GM04503 (cell line): ENCODE measurements around the gene GIMAP1.

Experiments used
- DNase-seq: peaks from one replicate; pipeline ENCODE4 v3.0.0-alpha.2; 2012; ENCODE audit warnings: low read depth

GIMAP1 gene

DNA sequence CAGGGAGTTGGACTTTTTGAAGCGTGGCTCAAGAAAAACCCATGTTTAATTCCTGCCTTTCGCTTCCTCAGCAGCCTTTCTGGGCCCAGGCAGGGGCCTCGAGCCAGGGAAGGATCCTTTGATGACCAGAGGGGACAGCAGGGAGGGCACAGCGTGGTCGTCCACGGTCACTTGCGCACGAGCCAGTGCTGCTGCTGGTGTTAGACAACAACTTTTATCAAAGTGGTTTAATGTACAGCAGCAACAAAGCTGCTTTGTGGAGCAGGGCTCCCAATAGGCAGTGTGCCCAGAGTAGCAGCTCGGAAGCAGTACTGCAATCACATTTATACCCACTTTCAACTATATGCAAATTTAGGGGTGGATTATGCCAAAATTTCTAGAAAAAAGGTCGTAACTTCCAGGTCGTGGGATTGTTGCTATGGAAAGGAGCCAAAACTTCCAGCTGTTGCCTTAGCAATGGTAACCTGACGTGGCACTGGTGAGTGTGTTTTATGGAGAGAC, 6.1 kb downstream of the GIMAP1 start:
- no peak for DNase-seq

DNA sequence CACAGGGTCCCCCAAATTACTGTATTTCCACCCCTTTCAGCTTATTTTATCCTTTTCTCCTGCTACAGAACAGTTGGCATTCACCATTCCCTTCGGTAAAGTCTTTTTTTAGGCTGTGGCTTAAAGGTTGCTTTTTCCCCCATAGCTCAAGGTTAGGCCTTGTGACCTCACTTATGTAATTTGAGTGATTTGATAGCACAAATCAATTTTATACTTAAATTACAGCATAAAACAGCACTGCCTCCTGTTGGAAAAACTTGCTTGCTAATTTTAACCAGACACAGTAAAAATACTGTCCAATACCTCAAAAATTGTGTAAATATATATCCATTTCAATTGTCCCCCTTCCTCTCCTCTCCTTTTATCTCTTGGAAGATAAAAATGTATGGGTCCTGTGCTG, 7.1 kb downstream of the GIMAP1 start:
- DNase-seq: no peak

DNA sequence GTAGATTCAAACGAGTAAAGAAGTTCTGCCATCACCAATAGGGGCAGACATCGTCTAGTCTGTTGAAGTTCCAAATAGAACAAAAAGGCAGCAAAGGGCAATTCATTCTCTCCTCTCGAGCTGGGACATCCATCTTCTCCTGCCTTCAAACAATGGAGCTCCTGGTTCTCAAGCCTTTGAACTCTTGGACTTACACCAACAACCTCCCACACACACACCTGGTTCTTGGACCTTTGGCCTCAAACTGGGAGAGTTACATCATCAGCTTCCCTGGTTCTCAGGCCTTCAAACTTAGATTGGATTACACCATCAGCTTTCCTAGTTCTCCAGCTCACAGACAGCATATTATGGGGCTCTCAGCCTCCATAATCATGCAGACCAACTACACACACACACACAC, 11.0 kb downstream of the GIMAP1 start:
- DNase-seq: no peak

GRCh38 chr7:150728011-150728410, 11.6 kb downstream of the GIMAP1 start:
- no peak for DNase-seq

DNA sequence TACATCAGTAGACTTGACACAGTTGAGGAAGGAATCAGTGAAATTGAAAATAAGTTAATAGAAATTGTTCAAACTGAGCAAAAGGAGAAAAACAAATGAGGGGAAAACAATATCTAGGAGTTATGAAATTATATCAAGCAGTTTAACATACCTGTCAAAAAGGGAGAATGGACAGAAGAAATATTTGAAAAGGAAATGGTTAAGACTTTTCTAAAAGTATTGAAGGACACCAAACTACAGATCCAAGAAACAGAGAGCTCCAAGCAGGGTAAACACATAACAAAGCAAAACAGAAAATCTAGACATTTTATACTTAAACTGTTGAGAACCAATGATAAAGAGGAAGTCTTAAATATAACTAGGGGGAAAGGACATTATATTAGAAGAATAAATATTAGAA, 12.2 kb downstream of the GIMAP1 start:
- no peak for DNase-seq

- no peak for DNase-seq
Measured at GRCh38 chr7:150731916-150732315, 15.5 kb downstream of the GIMAP1 start.

DNA sequence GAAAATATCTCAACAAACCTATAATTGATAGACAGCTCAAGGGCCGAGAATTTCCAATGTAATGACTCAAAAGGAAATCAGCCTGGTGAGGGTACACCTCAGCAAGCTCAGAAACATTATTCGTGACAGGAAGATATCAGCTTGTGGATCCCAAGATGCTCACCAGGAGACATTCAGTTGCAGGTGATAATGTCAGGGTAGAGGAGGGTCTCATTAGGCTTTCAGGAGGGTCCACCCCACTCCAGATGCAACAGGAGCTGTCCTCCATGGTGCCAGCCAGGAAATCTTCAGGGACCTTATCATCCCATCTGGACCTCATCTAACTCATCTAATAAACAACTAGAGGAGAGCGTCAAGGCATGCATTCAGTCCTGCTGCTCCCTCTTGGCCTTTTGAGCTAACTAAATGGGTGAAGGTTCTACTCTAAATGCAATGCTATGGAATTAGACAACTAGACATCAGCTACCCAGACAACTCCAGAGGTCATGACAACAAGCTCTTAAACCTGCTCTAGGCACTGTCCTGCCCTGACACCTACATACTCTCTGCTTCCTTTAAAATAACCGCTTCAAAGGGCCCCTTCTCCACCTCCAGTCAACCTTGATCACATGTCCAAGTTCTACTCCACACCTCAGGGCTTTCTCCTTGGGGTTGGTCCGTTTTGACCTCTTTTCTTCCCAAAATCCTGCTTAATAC, 16.5 kb downstream of the GIMAP1 start:
- no peak for DNase-seq

DNA sequence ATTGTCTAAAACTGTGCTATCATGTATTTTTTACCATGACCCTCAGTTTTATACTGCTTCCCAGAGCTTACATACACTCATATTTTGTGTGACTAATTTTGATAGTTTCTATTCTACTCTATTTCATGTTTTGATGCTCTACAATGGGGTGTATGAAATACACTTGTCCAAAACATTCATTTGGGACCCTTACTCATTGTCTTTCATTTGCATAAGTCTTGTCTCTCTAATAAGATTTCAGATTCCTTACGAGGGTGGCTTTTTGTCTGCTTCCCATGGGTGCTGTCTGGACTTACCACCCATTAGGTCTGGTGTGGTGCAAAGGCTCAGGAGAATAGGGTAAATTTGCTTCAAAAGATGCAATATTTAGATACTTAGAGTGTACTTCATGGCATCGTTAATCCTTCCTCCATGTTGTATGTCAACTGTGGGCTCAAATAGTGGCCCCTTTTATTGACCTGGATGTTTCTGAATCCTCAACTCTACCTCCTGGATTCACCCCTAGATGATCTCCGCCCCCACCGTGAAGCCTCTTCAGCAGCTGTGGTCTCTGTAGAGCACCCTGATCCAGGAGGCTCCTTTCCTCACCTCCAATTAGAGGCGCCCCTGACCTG, 17.2 kb downstream of the GIMAP1 start:
- no peak for DNase-seq

- no peak for DNase-seq
Measured at GRCh38 chr7:150734254-150734653, 17.8 kb downstream of the GIMAP1 start.

DNA sequence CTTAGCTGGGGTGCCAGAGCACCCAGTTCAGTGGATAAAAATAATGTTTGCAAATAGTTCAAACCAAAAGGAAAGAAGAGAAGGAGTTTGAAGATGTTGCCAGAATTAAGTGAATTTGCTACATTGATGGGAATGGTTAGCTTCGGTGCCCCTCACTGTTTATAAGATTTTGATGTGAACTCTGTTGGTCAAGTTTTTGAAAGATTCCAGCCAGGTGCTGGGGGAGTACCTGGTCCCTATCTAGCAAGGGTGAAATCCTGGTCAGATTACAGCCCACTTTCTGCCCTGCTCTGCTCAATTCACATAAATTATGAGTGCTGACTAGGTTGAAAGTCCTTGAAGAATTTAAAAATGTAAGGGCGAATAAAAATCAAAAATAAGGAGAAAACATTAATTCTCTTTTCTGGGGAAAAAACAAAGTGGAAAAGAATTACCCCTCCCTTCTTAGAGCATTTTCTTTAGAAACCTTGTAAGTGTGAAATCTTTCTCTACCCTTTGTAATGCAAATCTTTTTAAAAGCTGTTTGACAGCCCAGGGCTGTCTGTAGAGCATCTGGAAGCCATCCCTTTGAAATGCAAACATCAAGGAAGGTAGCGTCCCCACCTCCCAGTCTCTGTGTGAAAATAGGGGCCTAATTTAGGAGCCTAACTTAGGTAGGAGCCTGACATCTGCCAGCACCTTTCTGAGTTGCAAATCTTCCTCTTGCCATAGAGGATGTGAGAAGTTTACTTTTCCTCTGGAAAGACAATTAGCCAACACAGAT, 19.4 kb downstream of the GIMAP1 start:
- DNase-seq: no peak

- no peak for DNase-seq
Measured at GRCh38 chr7:150736864-150737263, 20.5 kb downstream of the GIMAP1 start.

DNA sequence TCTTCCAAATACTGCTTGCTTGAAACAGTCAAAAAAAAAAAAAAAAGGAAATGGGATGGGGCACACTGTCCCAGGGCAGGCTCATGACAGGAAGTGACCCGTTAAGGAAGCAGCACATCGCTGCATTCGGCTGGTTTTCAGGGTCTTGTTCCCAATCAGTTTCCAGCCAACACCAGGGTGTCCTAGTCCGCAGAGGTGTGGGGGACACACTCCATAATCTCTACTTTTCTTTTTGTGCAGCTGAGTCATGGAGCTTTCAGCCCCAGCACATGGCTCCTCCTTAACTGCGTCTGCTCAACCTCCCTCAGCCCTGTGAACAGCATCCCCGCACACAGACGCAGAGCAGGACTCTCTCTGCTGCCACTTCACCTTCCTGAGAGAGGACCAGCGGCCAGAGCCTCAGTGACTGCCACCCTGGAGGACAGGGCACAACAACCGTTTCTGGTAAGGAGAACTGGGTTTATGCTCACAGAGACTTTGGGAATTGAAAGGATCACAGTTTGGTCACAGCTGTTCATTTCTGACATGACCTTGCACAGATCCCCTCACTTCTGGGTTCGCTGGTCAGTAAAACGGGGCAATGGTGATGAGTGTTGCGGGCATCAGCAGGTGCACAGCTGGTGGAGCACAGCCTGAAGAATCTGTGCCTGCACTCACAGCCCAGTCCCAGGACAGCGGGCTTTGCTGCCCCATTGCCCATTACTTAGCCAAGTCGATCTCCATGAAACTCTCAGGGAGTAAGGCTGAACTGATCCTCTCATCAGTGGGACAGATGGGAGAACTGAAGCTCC, 21.0 kb downstream of the GIMAP1 start, which contains the start of gene GIMAP5:
GIMAP5 (plus strand) TSS at position 154 of the 791 bp plus-strand sequence. CDS start 3,467 bp downstream, outside the sequence.
- DNase-seq: no peak

DNA sequence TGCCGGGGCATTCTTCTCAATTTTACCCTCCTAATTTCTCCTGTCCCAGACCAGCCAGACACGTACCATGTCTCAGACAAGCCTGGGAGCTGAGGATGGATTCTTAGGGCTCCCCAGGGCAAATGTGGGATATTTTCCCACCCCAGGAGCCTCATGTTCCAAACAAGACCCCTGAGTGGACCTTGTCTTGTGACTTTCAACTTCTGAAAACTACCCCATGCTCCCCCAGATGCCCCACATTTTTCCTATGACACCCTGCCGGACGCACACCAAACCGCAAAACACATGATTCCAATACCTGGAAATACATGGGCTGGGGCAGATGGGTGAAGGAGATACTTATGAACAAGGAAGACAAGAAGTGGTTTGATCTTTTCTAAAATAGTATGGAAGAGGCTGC, 21.7 kb downstream of the GIMAP1 start:
- DNase-seq: no peak

GRCh38 chr7:150738591-150739001, 22.2 kb downstream of the GIMAP1 start:
- DNase-seq: no peak

DNA sequence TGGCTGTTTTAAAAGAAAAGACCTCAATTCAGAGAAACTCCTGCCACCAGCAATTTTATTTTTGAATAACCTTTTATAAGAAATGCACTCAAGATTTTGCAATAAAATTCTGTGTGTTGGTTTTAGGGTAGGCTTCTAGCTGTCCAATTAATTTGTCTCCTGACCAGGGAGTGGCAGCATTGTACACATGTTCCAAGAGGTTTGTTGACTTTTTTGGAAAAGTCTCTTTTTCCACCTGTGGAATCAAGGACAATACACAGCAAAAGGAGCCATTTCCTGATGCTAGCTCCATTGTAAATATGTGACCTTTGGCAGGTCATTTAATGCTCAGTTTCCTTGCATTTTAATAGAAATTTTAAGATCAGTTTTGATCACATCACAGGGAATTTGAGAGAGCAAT, 22.6 kb downstream of the GIMAP1 start:
- DNase-seq: no peak

GRCh38 chr7:150740053-150740452, 23.6 kb downstream of the GIMAP1 start:
- no peak for DNase-seq

DNA sequence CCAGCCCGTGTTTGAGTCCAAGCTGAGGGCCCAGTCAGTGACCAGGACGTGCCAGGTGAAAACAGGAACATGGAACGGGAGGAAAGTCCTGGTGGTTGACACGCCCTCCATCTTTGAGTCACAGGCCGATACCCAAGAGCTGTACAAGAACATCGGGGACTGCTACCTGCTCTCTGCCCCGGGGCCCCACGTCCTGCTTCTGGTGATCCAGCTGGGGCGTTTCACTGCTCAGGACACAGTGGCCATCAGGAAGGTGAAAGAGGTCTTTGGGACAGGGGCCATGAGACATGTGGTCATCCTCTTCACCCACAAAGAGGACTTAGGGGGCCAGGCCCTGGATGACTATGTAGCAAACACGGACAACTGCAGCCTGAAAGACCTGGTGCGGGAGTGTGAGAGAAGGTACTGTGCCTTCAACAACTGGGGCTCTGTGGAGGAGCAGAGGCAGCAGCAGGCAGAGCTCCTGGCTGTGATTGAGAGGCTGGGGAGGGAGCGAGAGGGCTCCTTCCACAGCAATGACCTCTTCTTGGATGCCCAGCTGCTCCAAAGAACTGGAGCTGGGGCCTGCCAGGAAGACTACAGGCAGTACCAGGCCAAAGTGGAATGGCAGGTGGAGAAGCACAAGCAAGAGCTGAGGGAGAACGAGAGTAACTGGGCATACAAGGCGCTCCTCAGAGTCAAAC, 26.0 kb downstream of the GIMAP1 start:
- no peak for DNase-seq

DNA sequence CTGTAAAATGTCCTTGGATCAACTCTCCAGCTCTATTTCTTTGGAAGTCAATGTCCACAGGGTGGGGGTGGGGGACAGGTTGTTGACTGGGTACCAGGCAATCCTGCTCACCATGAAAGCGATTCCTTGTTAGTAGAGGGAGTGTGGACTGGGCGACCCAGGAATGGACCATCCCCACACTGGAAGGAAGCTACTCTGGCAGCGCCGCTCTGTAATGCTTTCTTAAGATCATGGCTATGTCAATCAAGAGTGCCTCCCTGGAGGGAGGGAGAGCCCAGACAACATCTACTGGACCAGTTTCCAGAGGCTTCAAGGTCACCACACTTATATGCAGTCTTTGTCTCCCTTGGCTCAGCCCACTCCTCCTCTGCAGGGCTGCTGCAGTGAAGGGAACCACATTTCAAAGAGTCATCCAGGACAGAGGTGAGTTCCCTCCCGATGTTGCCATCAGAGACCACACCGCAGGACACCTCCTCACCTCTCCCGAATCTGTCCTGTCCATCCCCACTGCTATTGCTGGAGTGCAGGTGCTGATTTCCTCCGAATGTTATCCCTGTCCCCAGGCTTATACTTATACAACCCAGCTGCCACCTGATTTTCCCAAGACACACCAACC, 27.7 kb downstream of the GIMAP1 start:
- no peak for DNase-seq

DNA sequence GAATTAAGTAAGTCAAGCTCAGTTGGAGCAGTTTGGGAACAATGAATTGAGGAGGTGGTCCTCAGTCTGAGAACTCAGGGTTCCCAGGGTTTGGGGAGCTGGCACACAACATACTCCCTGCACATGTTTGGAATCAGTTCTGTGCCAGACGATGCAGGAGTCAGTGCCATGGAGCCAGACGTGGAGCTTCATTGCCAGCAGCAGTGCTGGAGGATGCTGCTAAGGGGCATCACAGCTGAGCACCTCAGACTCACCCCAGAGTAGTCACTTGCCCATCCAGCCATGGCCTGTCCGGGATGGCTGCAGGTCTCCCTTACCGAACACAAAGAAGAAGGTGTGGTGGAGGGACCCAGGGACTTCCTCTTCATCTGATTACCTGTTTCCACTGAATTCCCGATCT, 28.7 kb downstream of the GIMAP1 start:
- no peak for DNase-seq

- no peak for DNase-seq
Measured at GRCh38 chr7:150745876-150746275, 29.5 kb downstream of the GIMAP1 start.

DNA sequence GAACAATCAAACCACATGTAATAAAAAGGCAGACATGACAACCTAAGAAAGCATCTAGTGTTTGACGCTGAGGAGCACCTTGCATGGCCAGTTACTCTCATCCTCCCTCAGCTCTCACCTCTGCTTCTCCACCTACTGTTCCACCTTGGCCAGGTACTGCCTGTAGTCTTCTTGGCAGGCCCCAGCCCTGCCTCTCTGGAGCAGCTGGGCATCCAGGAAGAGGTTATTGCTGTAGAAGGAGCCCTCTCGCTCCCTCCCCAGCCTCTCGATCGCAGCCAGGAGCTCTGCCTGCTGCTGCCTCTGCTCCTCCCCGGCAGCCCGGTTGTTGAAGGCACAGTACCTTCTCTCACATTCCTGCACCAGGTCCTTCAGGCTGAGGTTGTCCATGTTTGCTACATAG, 30.5 kb downstream of the GIMAP1 start:
- no peak for DNase-seq
